Tongue (tissue), 2 donors: Measurements from ENCODE around the gene LSS. TPM values are rescaled to one million over a fixed set of nuclear protein-coding genes. Genes with fewer than 3 reads are reported as not detected.
"Not testable (repeated sequence)": the region's sequence is repeated elsewhere in the genome, so short reads cannot be mapped to it uniquely, and the experiment has no call there.

Experiments
- DNase-seq: peaks from one replicate; pipeline ENCODE4 v3.0.0-alpha.2; 2015
- total RNA-seq: library from RNA; depleted of rRNA; stranded (reverse); fragments of >200 nt; gene quantifications from one replicate; pipeline ENCODE4 v1.2.3, GENCODE V29; 2014

LSS gene
- total RNA-seq, 1 donor from 2014 or later: 36.5 TPM

DNA sequence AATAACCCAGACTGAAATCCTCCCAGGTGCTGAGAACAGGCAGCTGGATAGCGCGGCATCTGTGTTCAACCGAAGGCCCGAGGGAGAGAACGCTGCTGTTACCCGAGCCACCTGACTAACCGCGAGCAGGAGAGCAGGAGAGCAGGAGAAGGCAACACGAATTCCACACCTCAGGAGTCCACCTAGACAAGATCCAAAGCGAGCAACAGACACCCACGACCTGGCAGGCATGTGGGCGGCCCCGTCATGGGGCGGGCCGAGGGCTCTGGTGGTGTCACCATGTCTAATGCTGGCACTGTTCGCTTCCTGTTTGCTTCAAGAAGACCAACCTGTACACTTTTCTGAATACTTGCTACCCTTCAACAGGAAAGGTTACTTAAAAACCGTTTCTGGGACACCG is 23.4 kb downstream of the LSS start:
- no peak for DNase-seq

DNA sequence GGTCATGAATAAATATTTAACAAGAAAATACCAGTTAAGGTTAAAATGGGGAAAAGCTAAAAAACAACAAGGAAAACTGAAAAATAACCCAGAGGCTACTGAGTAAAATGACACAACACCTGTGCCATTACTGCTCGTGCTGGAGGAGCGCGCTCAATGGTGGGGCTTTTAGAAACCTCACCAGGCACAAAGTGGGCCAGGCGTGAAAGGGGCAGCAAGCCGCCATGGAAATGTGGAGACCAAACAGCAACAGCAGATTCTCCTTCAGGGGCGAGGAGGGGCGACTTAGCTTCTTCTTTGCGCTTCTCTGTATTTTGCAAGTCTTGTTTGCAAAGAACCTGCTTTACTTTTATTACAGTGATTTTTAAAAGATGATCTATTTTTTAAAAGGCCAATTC is 25.4 kb downstream of the LSS start:
- DNase-seq: no peak

DNA sequence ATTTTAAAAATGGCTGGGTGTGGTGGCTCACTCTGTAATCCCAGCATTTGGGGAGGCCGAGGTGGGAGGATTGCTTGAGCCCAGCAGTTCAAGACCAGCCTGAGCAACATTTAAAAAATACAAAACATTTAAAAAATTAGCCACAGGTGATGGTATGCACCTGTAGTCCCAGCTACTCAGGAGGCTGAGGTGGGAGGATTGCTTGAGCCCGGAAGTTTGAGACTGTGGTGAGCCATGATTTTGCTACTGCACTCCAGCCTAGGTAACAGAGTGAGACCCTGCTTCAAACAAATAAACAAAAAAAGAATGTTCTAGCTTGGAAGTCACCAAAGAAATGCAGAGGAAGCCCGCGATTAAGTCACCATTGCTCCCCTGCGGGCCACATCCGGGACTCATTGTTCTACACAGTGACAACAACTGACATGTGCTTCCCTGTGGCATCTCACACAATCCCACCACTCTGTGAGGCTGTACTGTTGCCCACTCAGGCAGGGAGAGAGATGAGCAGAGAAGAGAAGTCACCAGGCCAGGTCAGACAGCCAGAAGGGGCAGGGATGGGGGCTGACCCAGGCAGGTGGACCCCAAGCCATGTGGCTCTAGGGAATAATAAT is 25.9 kb downstream of the LSS start:
- DNase-seq: no peak

DNA sequence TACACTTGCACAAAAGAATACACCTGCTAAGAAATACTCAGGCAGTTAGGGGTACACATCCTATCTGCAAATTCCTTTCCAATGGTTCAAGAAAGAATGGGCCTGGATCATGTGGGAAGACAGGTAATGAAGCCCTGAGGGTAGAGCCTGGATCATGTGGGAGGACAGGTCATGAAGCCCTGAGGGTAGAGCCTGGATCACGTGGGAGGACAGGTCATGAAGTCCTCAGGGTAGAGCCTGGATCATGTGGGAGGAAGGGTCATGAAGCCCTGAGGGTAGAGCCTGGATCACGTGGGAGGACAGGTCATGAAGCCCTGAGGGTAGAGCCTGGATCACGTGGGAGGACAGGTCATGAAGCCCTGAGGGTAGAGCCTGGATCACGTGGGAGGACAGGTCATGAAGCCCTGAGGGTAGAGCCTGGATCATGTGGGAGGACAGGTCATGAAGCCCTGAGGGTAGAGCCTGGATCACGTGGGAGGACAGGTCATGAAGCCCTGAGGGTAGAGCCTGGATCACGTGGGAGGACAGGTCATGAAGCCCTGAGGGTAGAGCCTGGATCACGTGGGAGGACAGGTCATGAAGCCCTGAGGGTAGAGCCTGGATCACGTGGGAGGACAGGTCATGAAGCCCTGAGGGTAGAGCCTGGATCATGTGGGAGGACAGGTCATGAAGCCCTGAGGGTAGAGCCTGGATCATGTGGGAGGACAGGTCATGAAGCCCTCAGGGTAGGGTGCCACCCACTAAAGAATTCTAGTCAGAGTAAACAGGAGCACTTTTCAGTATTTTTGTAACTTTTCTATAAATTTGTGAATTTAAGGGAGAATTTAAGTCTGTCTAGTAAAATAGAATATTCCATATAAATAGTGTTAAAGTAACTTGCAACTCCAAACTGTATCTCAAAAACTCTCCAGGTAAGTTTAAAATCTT is 27.4 kb downstream of the LSS start:
- not testable (repeated sequence) for DNase-seq

DNA sequence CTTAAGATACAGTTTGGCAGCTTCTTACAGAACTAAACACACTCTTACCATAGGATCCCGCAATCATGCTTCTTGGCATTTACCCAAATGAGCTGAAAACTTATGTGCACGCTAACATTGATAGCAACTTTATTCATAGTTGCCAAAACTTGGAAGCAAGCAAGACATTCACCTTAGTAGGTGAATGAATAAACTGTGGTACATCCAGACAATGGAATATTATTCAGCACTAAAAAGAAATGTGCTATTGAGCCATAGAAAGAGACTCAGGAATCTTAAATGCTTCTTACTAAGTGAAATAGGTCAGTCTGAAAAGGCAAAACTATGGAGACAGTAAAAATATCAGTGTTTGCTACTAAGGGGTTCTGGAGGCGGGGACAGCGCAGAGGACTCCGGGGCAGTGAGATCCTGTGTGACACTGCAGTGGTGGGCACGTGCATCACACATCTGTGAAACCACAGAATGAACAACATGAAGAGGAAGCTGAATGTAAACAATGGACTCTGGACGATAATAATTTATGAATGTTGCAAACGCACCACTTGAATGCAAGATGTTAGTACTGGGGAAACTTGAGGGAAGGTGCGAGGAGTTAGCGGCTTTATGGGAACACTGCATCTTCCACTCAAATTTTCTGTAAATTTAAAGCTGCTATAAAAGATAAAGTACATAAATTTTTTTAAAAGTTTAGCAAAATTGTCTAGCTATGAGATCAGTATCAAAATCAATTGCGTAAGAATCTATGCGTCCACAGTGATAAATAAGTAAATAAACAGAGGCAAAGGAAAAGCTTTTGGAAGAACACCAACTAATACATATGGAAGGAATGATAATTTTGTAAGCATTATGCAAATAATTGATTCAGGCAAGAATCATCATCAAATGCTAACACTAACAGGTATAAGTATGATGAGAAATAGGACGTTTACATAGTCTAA is 28.9 kb downstream of the LSS start:
- no peak for DNase-seq

DNA sequence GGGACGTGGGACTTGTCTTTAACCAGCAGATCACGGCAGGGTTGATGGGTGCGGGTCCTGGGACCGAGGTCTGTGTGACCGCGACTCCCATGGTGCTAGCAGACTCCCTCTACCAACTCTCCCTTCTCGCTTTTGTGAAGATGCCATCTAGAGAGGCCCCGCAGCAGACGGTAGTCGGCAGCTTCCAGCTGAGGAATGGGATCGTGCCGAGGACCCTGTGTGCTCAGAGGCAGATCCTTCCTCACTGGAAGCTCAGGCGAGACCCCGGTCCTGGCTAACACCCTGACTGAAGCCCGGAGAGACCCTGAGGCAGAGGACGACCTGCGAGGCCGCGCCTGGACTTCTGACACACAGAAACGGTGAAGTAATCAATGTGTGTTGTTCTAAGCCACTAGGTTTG is 31.8 kb downstream of the LSS start:
- no peak for DNase-seq

DNA sequence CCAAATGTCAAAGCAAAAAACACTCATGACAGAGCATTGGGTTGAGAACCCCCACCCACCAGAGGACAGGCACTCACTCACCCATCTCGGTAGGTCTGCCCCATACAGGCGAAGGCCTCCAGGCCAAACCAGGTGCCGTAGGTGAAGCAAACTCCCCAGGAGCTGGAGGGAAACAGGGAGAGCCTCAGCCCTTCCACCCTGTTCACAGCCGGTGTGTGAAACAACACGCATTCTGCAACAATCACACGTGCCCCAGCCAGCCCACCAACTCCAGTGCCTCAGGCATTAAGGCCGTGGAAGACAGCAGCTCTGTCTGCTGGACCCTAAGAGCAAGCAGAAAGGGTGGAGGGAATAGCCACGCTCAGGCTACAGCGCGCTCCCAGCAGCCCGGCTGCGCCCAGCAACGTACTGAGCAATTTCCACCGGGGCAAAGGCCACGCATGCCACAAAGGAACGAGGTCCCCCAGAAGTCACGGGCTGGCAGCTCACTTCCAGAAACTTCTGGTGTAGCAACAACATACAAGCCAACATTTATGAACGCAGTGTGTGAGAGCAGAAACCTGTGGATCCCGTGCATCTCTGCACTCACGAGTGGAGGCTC is 32.9 kb downstream of the LSS start:
- no peak for DNase-seq

DNA sequence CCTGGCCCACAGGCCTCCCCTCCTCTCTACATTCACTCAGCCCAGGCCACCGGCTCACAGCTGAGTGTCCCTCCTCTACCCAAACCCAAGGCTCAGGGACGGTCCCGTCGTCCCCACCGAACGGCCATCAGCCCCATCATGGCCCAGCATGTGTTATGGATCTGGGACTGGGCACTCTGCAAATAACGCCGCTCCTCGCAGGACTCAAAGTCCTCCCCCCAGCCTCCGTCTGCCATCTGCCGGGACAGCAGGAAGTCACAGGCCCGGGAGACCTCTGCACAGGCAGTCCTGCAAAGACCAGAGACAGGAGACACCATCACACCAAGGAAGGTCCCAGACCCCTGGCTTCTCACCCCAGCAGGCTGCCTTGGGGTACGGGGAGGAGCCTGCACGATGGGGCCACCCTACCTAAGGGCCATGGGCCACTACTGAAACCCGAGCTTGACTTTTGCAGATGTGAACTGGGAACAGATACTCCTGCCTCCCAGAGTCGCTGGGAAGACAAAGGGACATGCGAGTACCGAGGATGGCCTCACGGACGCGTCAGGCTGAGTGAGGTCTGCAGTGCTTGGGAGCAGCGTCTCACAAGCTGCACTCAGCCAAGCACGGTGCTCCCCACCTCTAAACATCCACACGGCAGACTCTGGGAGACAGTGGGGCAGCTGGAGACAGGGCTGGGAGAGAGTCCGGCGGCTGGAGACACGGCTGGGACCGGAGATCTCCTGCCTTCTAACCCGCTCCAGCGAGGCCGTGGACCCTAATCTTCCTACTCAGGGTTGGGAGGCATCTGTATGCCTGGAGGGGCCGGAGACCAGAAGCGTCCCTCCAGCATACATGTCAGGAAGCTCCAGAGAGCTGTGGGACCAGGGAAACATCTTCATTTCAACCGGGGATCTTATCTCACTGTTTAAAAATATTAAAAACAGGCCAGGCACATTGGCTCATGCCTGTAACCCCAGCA is 33.9 kb downstream of the LSS start:
- no peak for DNase-seq

DNA sequence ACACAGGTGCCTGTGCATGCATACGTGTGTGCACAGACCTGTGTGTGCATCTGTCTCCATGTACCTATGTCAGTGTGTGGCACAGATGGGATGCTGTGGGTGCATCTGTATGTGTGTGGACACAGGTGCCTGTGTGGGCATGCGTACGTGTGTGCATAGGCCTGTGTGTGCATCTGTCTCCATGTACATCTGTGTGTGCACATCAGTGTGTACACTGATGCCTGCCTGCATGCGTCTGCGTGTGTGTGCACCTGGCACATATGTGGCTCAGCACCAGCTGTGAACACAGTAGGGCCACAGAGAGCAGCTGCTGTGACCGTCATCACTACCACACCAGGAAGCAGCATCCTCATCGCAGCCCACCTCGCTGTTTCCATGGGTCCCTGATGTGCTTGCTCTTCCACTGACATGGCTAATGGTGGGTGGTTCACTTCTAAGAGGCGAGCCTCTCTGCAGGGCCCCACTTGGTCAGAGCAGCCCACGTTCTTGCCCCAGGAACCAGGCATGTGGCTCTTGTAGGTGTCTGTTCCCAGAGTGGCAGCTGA is 34.7 kb downstream of the LSS start:
- DNase-seq: no peak

DNA sequence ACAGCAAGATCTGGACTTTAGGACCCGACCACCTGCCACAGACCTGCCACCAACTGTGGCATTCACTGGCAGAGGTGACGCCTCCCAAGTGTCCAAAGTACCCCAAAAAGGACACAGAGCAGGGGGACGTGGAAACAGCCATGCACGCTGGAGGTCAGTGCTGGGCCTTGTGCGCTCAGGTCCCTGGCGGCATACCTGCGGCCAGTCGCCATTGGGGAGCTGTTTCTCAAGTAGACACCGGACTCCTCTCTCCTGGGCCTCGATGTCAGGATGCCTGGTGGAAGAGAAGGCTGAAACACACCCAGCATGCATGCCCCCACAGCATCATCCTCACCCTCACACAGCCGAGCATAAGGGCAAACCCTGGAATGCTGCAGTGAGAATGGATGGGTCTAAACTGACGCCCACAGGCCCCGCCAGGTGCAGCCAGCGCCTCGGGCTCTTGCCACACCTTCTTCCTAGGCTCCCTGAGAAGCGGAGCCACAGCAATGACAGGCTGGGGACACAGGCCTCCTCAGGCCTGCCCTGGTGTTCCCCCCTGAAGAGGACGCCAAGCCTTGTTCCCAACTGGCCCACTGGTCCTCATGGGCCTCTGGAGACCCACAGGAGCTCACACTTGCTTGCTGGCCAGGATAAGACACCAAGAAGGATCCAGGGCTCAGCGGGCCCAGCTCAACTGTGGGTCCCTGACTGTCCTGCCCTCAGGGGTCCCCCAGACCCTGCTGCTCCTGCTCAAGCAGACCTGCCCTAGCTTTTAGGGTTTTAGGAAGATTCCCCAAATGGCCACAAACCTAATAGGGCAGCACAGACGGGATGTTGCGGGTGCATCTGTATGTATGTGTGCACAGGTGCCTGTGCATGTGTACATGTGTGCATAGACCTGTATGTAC is 36.6 kb downstream of the LSS start:
- no peak for DNase-seq

DNA sequence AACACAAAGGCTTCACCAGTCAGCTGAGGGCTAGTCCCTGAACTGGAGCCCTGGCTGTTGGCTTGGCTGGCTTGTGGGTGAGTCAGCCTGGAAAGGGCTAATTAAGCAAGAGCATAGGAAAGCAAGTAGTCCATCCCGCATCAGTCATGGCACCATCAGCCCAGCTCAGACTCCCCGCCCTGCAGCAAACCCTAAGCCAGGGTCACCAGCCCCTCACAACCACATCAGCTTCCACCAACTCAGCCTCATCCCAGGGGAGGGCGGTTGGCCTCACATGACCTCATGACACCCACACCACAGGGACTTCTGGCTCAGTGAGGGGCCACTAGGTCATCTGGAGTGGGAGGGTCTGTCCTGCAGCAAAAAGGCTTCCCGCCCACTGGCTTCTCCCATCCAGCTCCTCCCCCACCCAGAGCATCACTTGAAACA is 37.3 kb downstream of the LSS start:
- no peak for DNase-seq

DNA sequence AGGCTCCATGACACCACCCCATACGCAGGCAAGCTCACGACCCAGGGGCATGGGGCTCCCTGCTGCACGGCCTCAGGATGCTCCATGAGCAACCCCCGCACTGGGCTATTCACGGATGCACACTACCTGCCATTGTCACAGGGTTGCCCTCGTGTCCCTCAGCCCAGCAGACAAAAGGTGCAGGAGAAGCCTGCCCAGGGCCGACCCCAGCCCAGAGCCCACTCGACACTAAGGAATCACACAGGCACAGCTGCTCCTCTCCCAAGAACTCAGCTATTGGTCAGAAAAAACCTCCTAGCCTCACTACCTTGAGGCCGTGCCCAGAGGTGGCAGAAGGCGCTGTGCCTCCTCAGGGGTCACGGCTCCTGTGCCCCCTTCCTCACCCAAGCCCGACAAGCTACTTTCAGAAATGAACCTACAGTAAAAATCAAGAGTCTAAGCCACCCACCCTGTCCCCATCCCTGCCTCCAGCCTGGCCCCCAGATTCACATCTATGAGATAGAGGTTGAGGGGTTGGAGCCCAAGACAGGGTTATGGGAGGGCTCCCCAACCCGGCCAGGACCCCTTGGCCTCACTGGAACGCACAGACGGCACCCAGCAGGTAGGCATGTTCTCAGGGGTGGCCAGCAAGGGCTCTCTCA is 38.0 kb downstream of the LSS start:
- no peak for DNase-seq

DNA sequence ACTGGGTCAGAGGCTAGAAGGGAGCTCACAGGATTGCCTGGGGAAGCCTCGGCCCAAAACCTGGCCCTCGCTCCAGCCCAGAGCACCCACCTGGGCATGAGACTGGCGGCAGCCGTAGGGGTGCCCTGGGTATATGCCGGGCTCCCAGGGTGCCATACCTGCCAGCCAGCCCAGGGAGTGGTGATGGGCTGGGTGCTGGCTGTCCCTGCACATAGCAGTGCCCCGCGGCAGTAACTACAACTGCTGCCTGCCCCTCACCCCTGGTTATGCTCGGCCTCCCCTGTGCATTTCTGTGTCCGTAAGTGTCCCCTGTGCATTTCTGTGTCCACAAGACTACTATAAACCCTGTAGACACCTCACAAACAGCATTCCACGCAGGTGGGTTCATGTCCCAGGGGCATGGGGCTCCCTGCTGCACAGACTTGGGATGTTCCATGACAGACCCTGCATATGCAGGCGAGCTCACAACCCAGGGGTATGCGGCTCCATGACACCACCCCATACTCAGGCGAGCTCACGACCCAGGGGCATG is 38.5 kb downstream of the LSS start:
- no peak for DNase-seq

DNA sequence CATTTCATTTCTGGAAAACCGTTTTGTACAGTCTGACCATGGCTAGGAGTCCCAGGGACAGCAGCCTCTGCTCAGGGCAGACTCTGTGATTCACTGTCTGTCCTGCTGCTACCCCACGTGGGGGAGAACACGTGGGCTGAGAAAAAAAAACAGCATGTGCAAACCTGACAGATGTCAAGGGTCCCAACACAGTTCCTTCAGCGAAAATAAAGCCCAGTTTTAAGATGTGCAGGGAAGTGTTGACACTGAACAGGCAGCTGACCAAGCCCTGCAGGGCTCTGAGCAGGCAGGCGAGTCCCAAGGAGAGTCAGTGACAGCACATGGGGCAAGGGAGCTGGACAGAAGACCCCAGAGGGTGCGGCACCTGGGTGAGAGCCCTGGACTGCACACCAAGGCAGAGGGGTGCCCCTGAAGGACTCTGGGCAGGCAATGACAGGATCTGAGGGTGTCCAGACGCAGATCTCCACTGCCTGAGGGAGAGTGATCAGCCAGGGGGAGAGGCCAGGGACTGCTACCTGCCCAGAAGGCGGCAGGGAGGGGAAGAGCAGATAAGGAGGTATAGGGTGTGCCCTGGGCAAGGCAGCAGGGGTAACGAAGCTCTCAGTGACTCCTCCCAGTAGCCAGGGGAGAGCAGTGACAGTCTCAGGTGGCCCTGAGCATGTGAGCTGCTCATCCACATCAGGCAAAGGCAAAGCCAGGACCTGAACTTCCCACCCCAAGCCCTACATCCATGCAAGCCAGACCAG is 39.2 kb downstream of the LSS start:
- DNase-seq: peak; percentile 21

DNA sequence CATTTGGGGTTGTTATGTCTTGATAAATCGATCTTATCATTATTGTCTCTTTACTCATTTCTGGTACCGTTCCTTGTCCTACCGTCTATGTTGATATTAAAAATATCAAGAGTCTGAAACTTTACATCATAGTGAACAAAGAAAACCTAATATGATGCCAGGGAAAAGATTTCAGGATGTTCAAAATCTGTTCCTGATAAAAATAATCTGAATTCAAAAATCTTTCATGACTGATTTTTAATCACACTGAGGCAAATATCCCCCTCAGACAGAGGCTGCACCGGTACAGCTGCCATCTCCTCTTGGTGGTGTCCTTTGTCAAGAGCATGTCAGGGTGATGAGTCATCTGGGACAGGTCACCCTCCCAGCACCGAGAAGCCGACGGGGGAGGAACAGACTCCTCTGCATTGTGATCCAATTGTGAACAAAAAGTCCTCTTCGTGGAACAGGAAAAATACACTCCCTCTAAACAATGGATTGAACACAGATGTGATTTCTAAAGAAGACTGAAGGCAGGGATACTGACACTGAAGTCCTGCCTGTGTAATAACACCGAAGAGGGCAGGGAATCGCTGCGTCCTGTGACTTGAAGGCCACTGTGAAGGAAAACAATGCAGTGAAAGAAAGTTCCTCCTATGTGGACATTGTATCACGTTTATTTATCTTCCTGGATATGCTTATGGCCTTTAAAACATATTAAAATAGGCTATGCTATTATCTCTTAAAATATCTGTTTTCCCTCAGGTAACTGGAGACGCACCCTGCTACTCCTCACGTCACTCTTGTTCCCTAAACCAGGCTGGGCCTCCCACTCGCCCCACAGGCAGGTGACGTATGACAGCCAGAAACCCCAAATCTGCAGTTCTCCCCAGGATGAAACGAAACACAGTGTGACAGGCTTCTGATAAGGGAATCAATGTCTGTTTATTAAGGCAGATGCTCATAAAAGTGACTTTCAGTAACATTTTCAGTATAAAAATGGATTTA is 40.1 kb downstream of the LSS start:
- DNase-seq: peak; percentile 45

DNA sequence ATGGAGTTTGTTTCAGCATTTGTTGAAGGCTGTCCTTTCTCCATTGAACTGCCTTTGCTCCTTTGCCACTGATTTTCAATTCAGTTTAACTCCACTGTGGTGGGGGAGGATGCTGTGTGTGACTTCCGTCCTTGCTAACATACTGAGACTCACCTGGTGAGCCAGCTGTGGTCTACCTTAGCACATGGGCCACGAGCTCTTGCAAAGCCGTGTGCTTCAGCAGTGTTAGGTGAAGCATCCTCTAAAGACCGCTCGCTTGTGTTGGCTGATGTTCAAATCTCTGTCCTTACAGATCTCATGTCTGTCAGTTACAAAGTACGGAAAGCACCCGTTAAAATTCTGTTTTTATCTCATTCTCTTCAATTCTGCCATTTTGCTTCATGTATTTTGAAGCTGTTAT is 40.8 kb downstream of the LSS start:
- no peak for DNase-seq

DNA sequence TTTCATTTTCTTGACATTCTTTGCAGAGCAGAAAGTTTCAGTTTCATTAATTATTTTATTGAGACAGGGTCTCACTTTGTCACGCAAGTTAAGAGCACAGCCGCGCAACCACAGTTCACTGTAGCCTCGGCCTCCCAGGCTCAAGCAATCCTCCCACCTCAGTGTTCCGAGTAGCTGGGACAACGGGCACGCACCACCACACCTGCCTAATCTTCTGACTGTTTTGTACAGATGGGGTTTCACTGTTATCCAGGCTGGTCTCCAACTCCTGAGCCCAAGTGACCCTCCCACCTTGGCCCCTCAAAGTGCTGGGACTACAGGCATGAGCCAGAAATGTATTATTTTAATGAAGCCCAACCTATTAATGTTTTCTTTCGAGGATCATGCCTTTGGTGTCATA is 41.3 kb downstream of the LSS start:
- DNase-seq: no peak
